GM23338 (cell line): ENCODE data around the gene NIPSNAP2. TPM values are rescaled to one million over a fixed set of nuclear protein-coding genes. Genes with fewer than 3 reads are reported as not detected.

Experiments used
- ATAC-seq: fragments of 200-7000 bp; cut with Tn5 transposase; 3 replicates; pipeline ENCODE4 v1.9.1; 2020
- DNase-seq: peaks from one replicate; pipeline ENCODE4 v3.0.0-alpha.2; 2015; ENCODE audit warnings: low spot score
- H2AFZ ChIP-seq: fragments of 200-600 bp; sonication (generic); 2 replicates; pipeline ENCODE4 v1.8.0; 2016; ENCODE audit warnings: antibody characterized with exemption, mild to moderate bottlenecking, moderate library complexity
- H3F3A ChIP-seq: fragments of 200-600 bp; sonication (generic); replicated peaks from 2 replicates; pipeline ENCODE4 v1.8.0; 2017; ENCODE audit warnings: antibody characterized with exemption, mixed run types, low read depth
- H3K27ac ChIP-seq: fragments of 200-600 bp; sonication (generic); 2 replicates; pipeline ENCODE4 v1.6.1; 2016; ENCODE audit warnings: low read depth
- H3K27me3 ChIP-seq: fragments of 200-600 bp; sonication (generic); 2 replicates; pipeline ENCODE4 v1.8.0; 2016; ENCODE audit warnings: mild to moderate bottlenecking, mixed run types, moderate library complexity; ENCODE audit not compliant: insufficient read depth
- H3K36me3 ChIP-seq: fragments of 200-600 bp; sonication (generic); 2 replicates; pipeline ENCODE4 v1.8.0; 2016; ENCODE audit warnings: mild to moderate bottlenecking; ENCODE audit not compliant: insufficient read depth
- H3K4me1 ChIP-seq: fragments of 200-600 bp; sonication (generic); 2 replicates; pipeline ENCODE4 v1.8.0; 2016; ENCODE audit warnings: mild to moderate bottlenecking, moderate library complexity; ENCODE audit not compliant: insufficient read depth
- H3K4me2 ChIP-seq: fragments of 200-600 bp; sonication (generic); 2 replicates; pipeline ENCODE4 v1.7.1; 2017; ENCODE audit warnings: mixed run types
- H3K4me3 ChIP-seq: fragments of 200-600 bp; sonication (generic); 2 replicates; pipeline ENCODE4 v1.6.1; 2016; ENCODE audit warnings: mixed run types
- H3K79me2 ChIP-seq: fragments of 200-600 bp; sonication (generic); replicated peaks from 2 replicates; pipeline ENCODE4 v1.8.0; 2017; ENCODE audit warnings: mild to moderate bottlenecking; ENCODE audit not compliant: insufficient read depth
- H3K9me2 ChIP-seq: fragments of 200-600 bp; sonication (generic); 2 replicates; pipeline ENCODE4 v1.8.0; 2017; ENCODE audit not compliant: insufficient read depth
- H4K20me1 ChIP-seq: fragments of 200-600 bp; sonication (generic); replicated peaks from 2 replicates; pipeline ENCODE4 v1.8.0; 2017; ENCODE audit warnings: mild to moderate bottlenecking; ENCODE audit not compliant: insufficient read depth
- H3K27ac Mint-ChIP-seq: 2 replicates; pipeline ENCODE4 v1.8.0; 2020; ENCODE audit warnings: inconsistent platforms, mild to moderate bottlenecking, moderate library complexity, mixed read lengths
- H3K27me3 Mint-ChIP-seq: 3 replicates; pipeline ENCODE4 v1.8.0; 2022; ENCODE audit warnings: low read depth, mild to moderate bottlenecking, moderate library complexity, mixed read lengths, inconsistent platforms; ENCODE audit not compliant: insufficient read depth, poor library complexity
- H3K36me3 Mint-ChIP-seq: 3 replicates; pipeline ENCODE4 v1.8.0; 2021; ENCODE audit warnings: low read depth, mild to moderate bottlenecking, inconsistent platforms, moderate library complexity, mixed read lengths
- H3K4me1 Mint-ChIP-seq: 3 replicates; pipeline ENCODE4 v1.8.0; 2020; ENCODE audit warnings: mild to moderate bottlenecking, inconsistent platforms, mixed read lengths
- H3K4me3 Mint-ChIP-seq: 3 replicates; pipeline ENCODE4 v1.8.0; 2021; ENCODE audit warnings: moderate library complexity, mild to moderate bottlenecking, inconsistent platforms, mixed read lengths
- H3K9me3 Mint-ChIP-seq: 3 replicates; pipeline ENCODE4 v1.8.0; 2020; ENCODE audit warnings: moderate library complexity, mild to moderate bottlenecking, inconsistent platforms, mixed read lengths
- EZH2phosphoT487 ChIP-seq: fragments of 200-600 bp; sonication (generic); IDR thresholded peaks from one replicate; pipeline ENCODE4 v1.8.1; 2018; ENCODE audit warnings: antibody characterized with exemption; ENCODE audit not compliant: unreplicated experiment
- JUNB ChIP-seq: IDR thresholded peaks from one replicate; pipeline ENCODE4 v1.6.1; 2016; ENCODE audit warnings: antibody characterized with exemption; ENCODE audit not compliant: unreplicated experiment
- ZNF114 ChIP-seq: fragments of 250-450 bp; sonication (Bioruptor Pico); IDR thresholded peaks from 2 replicates; pipeline ENCODE4 v1.5.0; 2020; ENCODE audit warnings: mild to moderate bottlenecking, moderate library complexity
- ZNF462 ChIP-seq: fragments of 250-450 bp; sonication (Bioruptor Pico); IDR thresholded peaks from 2 replicates; pipeline ENCODE4 v1.5.0; 2020; ENCODE audit warnings: mild to moderate bottlenecking, moderate library complexity
- polyA plus RNA-seq: library from polyadenylated mRNA; unstranded; fragments of >200 nt; fragmentation: Nextera tagmentation; extraction: Ambion mirVana; gene quantifications from 2 replicates; pipeline ENCODE4 v1.2.1, GENCODE V29; 2016
- total RNA-seq: library from RNA; depleted of rRNA; stranded (reverse); fragments of >200 nt; shearing (Covaris generic); gene quantifications from 2 replicates; pipeline ENCODE4 v1.2.3, GENCODE V29; 2014

The NIPSNAP2 gene
- total and polyA plus RNA-seq, 2 experiments from 2014 or later = 29.8 to 30.5 TPM

- TF ChIP-seq ZNF462 (CRISPR knock-in tag) = no peak
These were observed 62.2 kb downstream of the NIPSNAP2 start (continued) for GRCh38 chr7:56026538-56026937.

DNA sequence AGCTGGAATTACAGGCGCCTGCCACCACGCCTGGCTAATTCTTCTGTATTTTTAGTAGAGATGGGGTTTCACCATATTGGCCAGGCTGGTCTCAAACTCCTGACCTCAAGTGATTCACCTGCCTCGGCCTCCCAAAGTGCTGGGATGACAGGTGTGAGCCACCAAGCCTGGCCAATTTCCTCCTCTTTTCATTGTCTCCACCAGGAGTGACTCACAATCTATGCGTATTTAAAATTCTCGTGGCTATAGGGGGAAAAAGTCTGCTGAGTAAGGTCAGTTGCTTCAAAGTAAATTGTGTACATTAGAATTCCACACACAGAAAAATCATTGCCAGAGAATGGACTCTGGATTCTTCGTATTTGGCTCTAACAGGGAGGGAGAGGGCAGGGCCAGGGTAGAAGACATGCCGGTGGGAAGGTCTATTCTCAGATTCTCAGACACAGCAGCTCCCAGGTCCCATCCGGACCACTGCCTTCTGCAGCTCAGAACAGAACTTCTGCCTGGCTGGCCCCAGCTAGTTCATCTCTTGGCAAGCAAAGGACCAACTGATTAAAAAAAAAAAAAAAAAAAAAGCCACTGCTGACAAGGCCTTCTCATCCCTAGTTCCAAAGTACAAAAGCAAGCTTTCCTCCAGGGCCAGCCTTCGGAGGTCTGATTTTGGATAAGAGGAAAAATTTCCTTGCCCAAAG lies 64.7 kb downstream of the NIPSNAP2 start:
- Mint-ChIP-seq H3K9me3 (peaks cover 3% of the 10 kb centered on the region; the same call in 2 of the 3 replicates), H3K27me3 (no peaks in the 10 kb centered on the region), H3K27ac (no peak overlapping the region), H3K4me3 (no peak overlapping the region), H3K4me1 (peaks cover 10% of the 10 kb centered on the region), H3K36me3 (peaks cover 81% of the 10 kb centered on the region)
- H3K27me3 ChIP-seq = no peaks in the 10 kb centered on the region
- TF ChIP-seq ZNF114 (CRISPR knock-in tag) (no peak), JUNB (no peak), EZH2phosphoT487 (no peak)
- H2AFZ ChIP-seq = no peak overlapping the region
- ATAC-seq = no peak
- no peak overlapping the region for H3K4me2 ChIP-seq
- no peak overlapping the region for H3K4me3 ChIP-seq
- peaks cover 70% of the 10 kb centered on the region for H3K79me2 ChIP-seq
- no peaks in the 10 kb centered on the region for H3K9me2 ChIP-seq
- H3K36me3 ChIP-seq = peaks cover 8% of the 10 kb centered on the region; the same call in 1 of the 2 replicates
- H3F3A ChIP-seq = no peaks in the 10 kb centered on the region
- H3K4me1 ChIP-seq = peaks cover 13% of the 10 kb centered on the region
- no peak overlapping the region for H3K27ac ChIP-seq
- DNase-seq = no peak
- peaks cover 8% of the 10 kb centered on the region; the same call in 1 of the 2 replicates for H4K20me1 ChIP-seq
